K562 (cell line): ENCODE results near the gene MAP4K4. TPM values are rescaled to one million over a fixed set of nuclear protein-coding genes. Genes with fewer than 3 reads are reported as not detected.

Experiments used
- ATAC-seq: fragments of 200-7000 bp; cut with Tn5 transposase; 3 replicates; pipeline ENCODE4 v1.9.1; 2020; ENCODE audit warnings: moderate library complexity
- BruUV-seq: library from RNA; stranded (reverse); fragments of 400-500 nt; replicated peaks from 2 replicates; lab custom pipeline; 2021; lab: Mats Ljungman, UMichigan
- CTCF ChIA-PET: fragments of 300-600 bp; formaldehyde crosslinking; extraction: SDS; loops from one replicate; lab custom pipeline; 2021; ENCODE audit warnings: low intra/inter-chr PET ratio; lab: Yijun Ruan, JAX
- POLR2A ChIA-PET: fragments of 300-600, 350-650 bp; sonication (Branson Sonifier 250); formaldehyde crosslinking; extraction: SDS; loops from one replicate; lab custom pipeline; 2021; ENCODE audit warnings: antibody characterized with exemption, inconsistent platforms; lab: Yijun Ruan, JAX
- DNase-seq, 4 experiments: peaks; one replicate each; pipeline versions ENCODE4 v3.0.0 to v3.0.0-alpha.2; 2011 to 2018; ENCODE audit warnings: low spot score in 3 of 4, mixed read lengths in 3 of 4; ENCODE audit errors: extremely low read depth in 1 of 4
- FAIRE-seq: peaks from 2 replicates; lab custom pipeline; 2011; peaks lifted over from hg19 to GRCh38; lab: Jason Lieb, UNC
- H2AFZ ChIP-seq: 2 replicates; pipeline ENCODE4 v1.6.0; 2011; ENCODE audit warnings: low read depth, low read length, control low read depth, inconsistent platforms
- H3K27ac ChIP-seq: fragments of 200-600 bp; 3 replicates; pipeline ENCODE4 v1.8.0; 2011; ENCODE audit warnings: low read depth, mild to moderate bottlenecking, control low read depth, inconsistent platforms, low read length, moderate library complexity, mixed read lengths; ENCODE audit errors: extremely low read depth
- H3K27me3 ChIP-seq, 2 experiments: fragments of 300-600 bp in 1 of 2; 2 replicates in 1 of 2; 3 replicates in 1 of 2; pipeline versions ENCODE4 v1.6.0 to v1.8.0; 2011; ENCODE audit warnings: inconsistent platforms in 2 of 2, low read length in 2 of 2, mild to moderate bottlenecking in 1 of 2, mixed read lengths in 1 of 2, moderate library complexity in 1 of 2; ENCODE audit not compliant: control insufficient read depth in 2 of 2, insufficient read depth in 2 of 2
- H3K36me3 ChIP-seq: fragments of 300-600 bp; 3 replicates; pipeline ENCODE4 v1.8.0; 2011; ENCODE audit warnings: mild to moderate bottlenecking, low read length, inconsistent platforms; ENCODE audit not compliant: control insufficient read depth, insufficient read depth
- H3K4me1 ChIP-seq, 2 experiments: fragments of 200-600 bp in 1 of 2; replicated peaks in 1 of 2; 2 replicates in 1 of 2; 3 replicates in 1 of 2; pipeline versions ENCODE4 v1.5.1 to v1.8.0; 2011; ENCODE audit warnings: inconsistent platforms in 2 of 2, low read length in 2 of 2, mild to moderate bottlenecking in 1 of 2, mixed read lengths in 1 of 2, moderate library complexity in 1 of 2; ENCODE audit not compliant: control insufficient read depth in 2 of 2, insufficient read depth in 2 of 2
- H3K4me2 ChIP-seq: 2 replicates; pipeline ENCODE4 v1.6.1; 2011; ENCODE audit warnings: low read length, control low read depth, inconsistent platforms, mixed read lengths; ENCODE audit not compliant: insufficient read depth
- H3K4me3 ChIP-seq: fragments of 200-600 bp; sonication (generic), shearing (Covaris generic); 2 replicates; pipeline ENCODE4 v1.5.1; 2016; ENCODE audit warnings: control low read depth, inconsistent platforms
- H3K79me2 ChIP-seq: fragments of 200-600 bp; 3 replicates; pipeline ENCODE4 v1.8.0; 2011; ENCODE audit warnings: low read length, inconsistent platforms; ENCODE audit not compliant: control insufficient read depth, insufficient read depth
- H3K9ac ChIP-seq, 2 experiments: 2 replicates each; pipeline versions ENCODE4 v1.6.0 to v1.6.1; 2011; ENCODE audit warnings: low read depth in 2 of 2, low read length in 2 of 2, control low read depth in 1 of 2, inconsistent platforms in 1 of 2, mild to moderate bottlenecking in 1 of 2, mixed read lengths in 1 of 2; ENCODE audit not compliant: insufficient read depth in 1 of 2
- H3K9me1 ChIP-seq: one replicate; pipeline ENCODE4 v1.6.0; 2011; ENCODE audit warnings: inconsistent platforms, mild to moderate bottlenecking, low read length, moderate library complexity; ENCODE audit not compliant: control insufficient read depth, insufficient read depth
- H3K9me3 ChIP-seq: replicated peaks from 2 replicates; pipeline ENCODE4 v1.5.1; 2011; ENCODE audit warnings: low read depth, low read length, inconsistent platforms; ENCODE audit not compliant: control insufficient read depth, insufficient read depth
- H4K20me1 ChIP-seq: replicated peaks from 2 replicates; pipeline ENCODE4 v1.6.1; 2011; ENCODE audit warnings: low read length, inconsistent platforms, mixed read lengths; ENCODE audit not compliant: control insufficient read depth, insufficient read depth
- E2F8 ChIP-seq: fragments of 450-650 bp; IDR thresholded peaks from 2 replicates; pipeline ENCODE4 v1.7.1; 2018; ENCODE audit warnings: mild to moderate bottlenecking, low read depth; ENCODE audit not compliant: partially characterized antibody
- FOXP4 ChIP-seq: sonication (generic); formaldehyde crosslinking; IDR thresholded peaks from 2 replicates; pipeline ENCODE4 v1.8.0; 2022; ENCODE audit warnings: mild to moderate bottlenecking, missing genetic modification reagents, borderline replicate concordance
- GTF2B ChIP-seq: IDR thresholded peaks from 2 replicates; pipeline ENCODE4 v1.6.1; 2011; ENCODE audit not compliant: insufficient read length; ENCODE audit errors: extremely low read depth
- GTF2F1 ChIP-seq: IDR thresholded peaks from 2 replicates; pipeline ENCODE4 v1.6.1; 2011; ENCODE audit warnings: low read depth, low read length, improper control_type of control experiment
- HNRNPL ChIP-seq: fragments of 200-400 bp; formaldehyde crosslinking; IDR thresholded peaks from 2 replicates; pipeline ENCODE4 v1.6.1; 2017; ENCODE audit warnings: low read depth, mild to moderate bottlenecking, low read length
- HNRNPLL ChIP-seq: fragments of 200-400 bp; formaldehyde crosslinking; IDR thresholded peaks from 2 replicates; pipeline ENCODE4 v1.6.1; 2017; ENCODE audit warnings: low read length, low read depth, mild to moderate bottlenecking; ENCODE audit not compliant: poor library complexity, severe bottlenecking
- IRF9 ChIP-seq: fragments of 450-650 bp; IDR thresholded peaks from 2 replicates; pipeline ENCODE4 v1.6.1; 2016; ENCODE audit warnings: missing biosample characterization, missing genetic modification characterization
- POU5F1 ChIP-seq: fragments of 150-350 bp; IDR thresholded peaks from 2 replicates; pipeline ENCODE4 v1.6.1; 2014; ENCODE audit warnings: borderline replicate concordance, low read length, low read depth, mild to moderate bottlenecking; ENCODE audit not compliant: partially characterized antibody
- SMAD1 ChIP-seq: fragments of 150-350 bp; IDR thresholded peaks from 2 replicates; pipeline ENCODE4 v1.6.1; 2014; ENCODE audit warnings: low read length, low read depth; ENCODE audit not compliant: partially characterized antibody
- SPI1 ChIP-seq: IDR thresholded peaks from 2 replicates; pipeline ENCODE4 v1.6.1; 2011; ENCODE audit warnings: low read depth, low read length, control low read depth, borderline replicate concordance
- TBL1XR1 ChIP-seq, 2 experiments: IDR thresholded peaks; 2 replicates each; pipeline ENCODE4 v1.6.1; 2012; ENCODE audit warnings: improper control_type of control experiment in 2 of 2, low read length in 2 of 2, mild to moderate bottlenecking in 1 of 2
- TFAP4 ChIP-seq: sonication (generic); formaldehyde crosslinking; IDR thresholded peaks from 2 replicates; pipeline ENCODE4 v1.8.0; 2022; ENCODE audit warnings: missing genetic modification reagents, mild to moderate bottlenecking, moderate library complexity, borderline replicate concordance
- U2AF2 ChIP-seq: fragments of 200-400 bp; formaldehyde crosslinking; optimal IDR thresholded peaks from 2 replicates; pipeline ENCODE3; 2017; ENCODE audit warnings: low read depth, mild to moderate bottlenecking, low read length
- ZBTB7A ChIP-seq: IDR thresholded peaks from 2 replicates; pipeline ENCODE4 v1.6.1; 2011; ENCODE audit warnings: low read depth, mild to moderate bottlenecking, low read length, moderate library complexity, borderline replicate concordance; ENCODE audit not compliant: control insufficient read depth
- ZNF212 ChIP-seq: fragments of 450-650 bp; formaldehyde crosslinking; IDR thresholded peaks from 2 replicates; pipeline ENCODE4 v1.4.0; 2020; ENCODE audit warnings: mild to moderate bottlenecking
- WGBS: fragments of 100-300 bp; shearing (Covaris generic); methylation state at CpG from one replicate; pipeline ENCODE4 v1.1.6; 2016; ENCODE audit warnings: low coverage, mixed read lengths; ENCODE audit not compliant: insufficient coverage; ENCODE audit errors: missing lambda C conversion rate; 5-methylcytosine and 5-hydroxymethylcytosine counted together
- in situ Hi-C: fragments of 300-500 bp; cut with MboI; formaldehyde crosslinking; loops from 4 replicates; pipeline ENCODE4 v1.15.0; 2018; ENCODE audit warnings: inconsistent platforms, mixed read lengths
- intact Hi-C: fragments of 100-400 bp; cut with micrococcal nuclease; formaldehyde crosslinking; loops from 2 replicates; pipeline ENCODE4 v1.14.2; 2022
- polyA plus RNA-seq, 8 experiments: library from polyadenylated mRNA; depleted of rRNA in 4 of 8; stranded (reverse) in 5 of 8; unstranded in 3 of 8; fragments of >200 nt; fragmentation: Nextera tagmentation in 2 of 8; fragmentation: Illumina TruSeq in 1 of 8; extraction: Ambion mirVana in 2 of 8; extraction: Trizol in 1 of 8; gene quantifications; 2 replicates each; pipeline versions ENCODE4 v1.2.1 to v1.2.3, GENCODE V29; 2011 to 2014; ENCODE audit warnings: inconsistent platforms in 1 of 8, missing spikeins in 1 of 8
- total RNA-seq, 7 experiments: library from RNA; depleted of rRNA in 6 of 7; stranded (reverse); fragments of >200 nt in 6 of 7; fragmentation: Illumina TruSeq in 2 of 7; extraction: Trizol in 2 of 7; gene quantifications; 2 replicates each; pipeline versions ENCODE4 v1.2.1 to v1.2.3, GENCODE V29; 2011 to 2021; ENCODE audit warnings: low replicate concordance in 1 of 7

Gene MAP4K4
- total and polyA plus RNA-seq, 9 of the 15 experiments (the other 6 are each of a cell fraction or from before 2014, with no cell fraction given): 7.6 to 76.4 (median 50.6) TPM

- no peak for ATAC-seq
- BruUV-seq: no TSS peak
- Histone ChIP-seq H3K9me3 (no peaks in the 10 kb centered on the region), H3K9me1 (no peaks in the 10 kb centered on the region), H3K4me3 (no peak overlapping the region), H3K4me1 (peaks cover 0 to 3% of the 10 kb centered on the region in 2 experiments; a peak in 3 of 5 replicates), H3K27me3 (no peaks in the 10 kb centered on the region), H2AFZ (no peak overlapping the region), H3K36me3 (no peaks in the 10 kb centered on the region), H3K4me2 (no peak overlapping the region), H3K79me2 (peaks cover 49% of the 10 kb centered on the region), H3K9ac (no peak overlapping the region), H4K20me1 (no peaks in the 10 kb centered on the region; the same call in 1 of the 2 replicates), H3K27ac (no peak overlapping the region)
- 93% methylated on average over 7 of the region's 7 CpGs for WGBS
- intact Hi-C loops (no loop called here), in situ Hi-C loops (no loop called here)
- no peak for DNase-seq
- ChIA-PET POLR2A (no interaction called here), CTCF (no interaction called here)
- FAIRE-seq: no peak
- no peak for TF ChIP-seq GTF2F1
- TF ChIP-seq TFAP4: no peak
- no peak for TF ChIP-seq ZBTB7A
- no peak for TF ChIP-seq E2F8
- no peak for TF ChIP-seq U2AF2
- TF ChIP-seq SPI1: no peak
- no peak for TF ChIP-seq SMAD1
- no peak for TF ChIP-seq ZNF212 (CRISPR knock-in tag)
- no peak for TF ChIP-seq POU5F1
- no peak for TF ChIP-seq HNRNPL
- no peak for TF ChIP-seq TBL1XR1 (IDR thresholded peaks at IDR 0.05; ENCODE audit: low read length in 2 of 2)
- TF ChIP-seq IRF9: no peak
- TF ChIP-seq GTF2B: no peak
- TF ChIP-seq HNRNPLL: no peak
- TF ChIP-seq FOXP4 (CRISPR knock-in tag): no peak
Measured at GRCh38 chr2:101812226-101812625, 114.7 kb downstream of the MAP4K4 start.
